ENCODE data around the gene SIM1. TPM values are rescaled to one million over a fixed set of nuclear protein-coding genes. Genes with fewer than 3 reads are reported as not detected.

Gene SIM1, protein sequence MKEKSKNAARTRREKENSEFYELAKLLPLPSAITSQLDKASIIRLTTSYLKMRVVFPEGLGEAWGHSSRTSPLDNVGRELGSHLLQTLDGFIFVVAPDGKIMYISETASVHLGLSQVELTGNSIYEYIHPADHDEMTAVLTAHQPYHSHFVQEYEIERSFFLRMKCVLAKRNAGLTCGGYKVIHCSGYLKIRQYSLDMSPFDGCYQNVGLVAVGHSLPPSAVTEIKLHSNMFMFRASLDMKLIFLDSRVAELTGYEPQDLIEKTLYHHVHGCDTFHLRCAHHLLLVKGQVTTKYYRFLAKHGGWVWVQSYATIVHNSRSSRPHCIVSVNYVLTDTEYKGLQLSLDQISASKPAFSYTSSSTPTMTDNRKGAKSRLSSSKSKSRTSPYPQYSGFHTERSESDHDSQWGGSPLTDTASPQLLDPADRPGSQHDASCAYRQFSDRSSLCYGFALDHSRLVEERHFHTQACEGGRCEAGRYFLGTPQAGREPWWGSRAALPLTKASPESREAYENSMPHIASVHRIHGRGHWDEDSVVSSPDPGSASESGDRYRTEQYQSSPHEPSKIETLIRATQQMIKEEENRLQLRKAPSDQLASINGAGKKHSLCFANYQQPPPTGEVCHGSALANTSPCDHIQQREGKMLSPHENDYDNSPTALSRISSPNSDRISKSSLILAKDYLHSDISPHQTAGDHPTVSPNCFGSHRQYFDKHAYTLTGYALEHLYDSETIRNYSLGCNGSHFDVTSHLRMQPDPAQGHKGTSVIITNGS
- total RNA-seq = under 0.01 TPM in 1 of 2 replicates, not detected in the other

DNA sequence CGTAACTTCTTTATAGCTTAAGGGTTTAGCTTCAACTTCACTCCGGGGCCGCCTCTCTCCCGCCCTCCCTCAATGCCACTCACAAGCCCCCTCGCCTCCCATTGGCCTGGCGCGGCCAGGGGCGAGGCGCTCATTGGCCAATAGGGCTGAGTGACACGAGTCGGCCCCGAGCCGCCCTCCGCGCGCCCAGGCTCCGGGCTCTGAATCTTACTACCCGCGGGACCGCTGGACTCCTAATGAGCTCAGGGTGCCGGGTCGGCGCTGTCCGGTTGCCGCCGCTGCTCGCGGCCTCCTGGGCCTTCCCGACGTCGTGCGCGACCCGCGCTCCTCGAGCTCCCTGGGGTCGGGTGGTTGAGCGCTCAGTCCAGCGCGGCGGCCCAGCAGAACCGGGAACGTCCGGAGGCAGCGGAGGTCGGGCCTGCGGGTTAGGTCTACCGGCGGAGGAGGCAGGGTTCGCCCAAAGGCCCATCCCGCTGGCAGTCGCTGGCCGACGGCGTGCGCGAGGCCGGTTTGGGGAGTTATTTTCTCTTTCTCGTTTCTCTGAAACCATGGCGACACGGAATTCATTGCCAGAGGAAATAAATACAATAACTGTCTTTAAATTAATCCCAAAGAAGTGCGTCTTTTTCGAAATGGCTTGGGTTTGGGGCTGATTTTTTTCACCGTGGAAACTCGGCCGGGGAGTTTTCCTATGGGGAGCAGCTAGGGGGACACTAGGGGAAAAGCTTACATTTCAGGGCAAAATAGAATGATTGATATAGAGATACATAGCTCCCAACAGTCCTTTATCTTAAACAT, at the start of gene SIM1:
Gene SIM1 (minus strand): TSS at position 19 of the 798 bp plus-strand sequence. CDS start 1,453 bp downstream, outside the sequence.

